H1 (cell line): ENCODE measurements around the gene ZNF91. TPM values are rescaled to one million over a fixed set of nuclear protein-coding genes. Genes with fewer than 3 reads are reported as not detected.

ENCODE experiments used
- ASH2L ChIP-seq: fragments of 200-600, 300-600 bp; sonication (generic); IDR thresholded peaks from one replicate; pipeline ENCODE4 v1.7.1; 2017; ENCODE audit warnings: low read length
- BRCA1 ChIP-seq: IDR thresholded peaks from 2 replicates; pipeline ENCODE4 v1.6.1; 2012; ENCODE audit warnings: low read depth, low read length, improper control_type of control experiment
- CBX8 ChIP-seq: fragments of 300-800, 300-1000 bp; sonication (generic); IDR thresholded peaks from 2 replicates; pipeline ENCODE4 v1.7.1; 2016; ENCODE audit warnings: low read depth, low read length, borderline replicate concordance
- KDM5A ChIP-seq: fragments of 200-600 bp; IDR thresholded peaks from 2 replicates; pipeline ENCODE4 v1.7.1; 2012; ENCODE audit warnings: mild to moderate bottlenecking, low read length, inconsistent platforms, mixed read lengths
- SAP30 ChIP-seq: fragments of 300-600 bp; sonication (generic); IDR thresholded peaks from 2 replicates; pipeline ENCODE4 v1.7.1; 2012; ENCODE audit warnings: low read length, moderate library complexity, mild to moderate bottlenecking, inconsistent platforms; ENCODE audit not compliant: insufficient read depth, insufficient replicate concordance
- polyA plus RNA-seq, 7 experiments: library from polyadenylated mRNA; depleted of rRNA in 3 of 7; stranded (reverse) in 5 of 7; unstranded in 2 of 7; fragments of >200 nt in 5 of 7; fragments of 200-250 nt in 2 of 7; gene quantifications; 1 replicate in 5 of 7; 2 replicates in 1 of 7; 4 replicates in 1 of 7; pipeline versions ENCODE4 v1.2.1 to v1.2.3, GENCODE V29; 2011 to 2013; ENCODE audit warnings: missing spikeins in 2 of 7, mixed read lengths in 2 of 7
- total RNA-seq: library from RNA; stranded (reverse); fragmentation: NEBNext Ultra II Directional; extraction: Animal tissue kit (Norgen Biotek cat#: 25700); gene quantifications from 2 replicates; pipeline ENCODE4 v1.2.1, GENCODE V29; 2021
- TF ChIP-seq, protein P1 (sequence below): fragments of 300-600 bp; sonication (generic); IDR thresholded peaks from 2 replicates; pipeline ENCODE4 v1.7.1; 2012; ENCODE audit warnings: low read length, moderate library complexity, mild to moderate bottlenecking, inconsistent platforms; ENCODE audit not compliant: insufficient replicate concordance

ZNF91 gene
- total and polyA plus RNA-seq, 2 of the 8 experiments (the other 6 are each of a cell fraction or from before 2014, with no cell fraction given), result 16.5 to 35.1 TPM

DNA sequence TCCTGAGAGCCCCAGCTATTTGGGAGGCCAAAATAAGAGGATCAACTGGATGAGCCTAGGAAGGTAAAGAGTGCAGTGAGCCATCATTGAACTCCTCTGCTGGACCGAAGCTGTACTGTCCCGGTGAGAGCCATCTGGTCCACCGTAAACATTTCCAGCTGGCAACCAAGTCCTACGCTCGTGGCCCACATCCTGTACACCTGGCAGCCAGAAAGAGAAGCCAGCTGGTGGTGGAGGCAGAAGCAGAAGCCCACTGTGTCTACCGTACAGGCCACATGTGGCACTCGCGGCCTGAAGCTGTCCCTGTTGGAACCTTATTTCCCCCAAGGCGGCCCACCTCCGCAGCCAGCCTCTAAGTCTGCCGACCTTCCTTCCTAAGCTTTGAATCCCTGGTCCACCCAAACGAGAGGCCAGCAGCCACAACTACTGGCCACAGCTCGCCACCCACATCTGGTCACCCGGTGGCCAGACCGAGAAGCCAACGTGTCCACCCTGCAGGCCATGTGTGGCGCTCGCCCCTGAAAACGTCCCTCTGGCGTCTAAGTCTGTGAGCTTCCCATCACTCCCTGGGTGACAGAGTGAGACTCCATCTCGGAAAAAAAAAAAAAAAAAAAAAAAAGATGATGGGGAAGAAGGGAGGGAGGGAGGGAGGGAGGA is 14.2 kb upstream of the ZNF91 start (continued):
- TF ChIP-seq, protein P1, sequence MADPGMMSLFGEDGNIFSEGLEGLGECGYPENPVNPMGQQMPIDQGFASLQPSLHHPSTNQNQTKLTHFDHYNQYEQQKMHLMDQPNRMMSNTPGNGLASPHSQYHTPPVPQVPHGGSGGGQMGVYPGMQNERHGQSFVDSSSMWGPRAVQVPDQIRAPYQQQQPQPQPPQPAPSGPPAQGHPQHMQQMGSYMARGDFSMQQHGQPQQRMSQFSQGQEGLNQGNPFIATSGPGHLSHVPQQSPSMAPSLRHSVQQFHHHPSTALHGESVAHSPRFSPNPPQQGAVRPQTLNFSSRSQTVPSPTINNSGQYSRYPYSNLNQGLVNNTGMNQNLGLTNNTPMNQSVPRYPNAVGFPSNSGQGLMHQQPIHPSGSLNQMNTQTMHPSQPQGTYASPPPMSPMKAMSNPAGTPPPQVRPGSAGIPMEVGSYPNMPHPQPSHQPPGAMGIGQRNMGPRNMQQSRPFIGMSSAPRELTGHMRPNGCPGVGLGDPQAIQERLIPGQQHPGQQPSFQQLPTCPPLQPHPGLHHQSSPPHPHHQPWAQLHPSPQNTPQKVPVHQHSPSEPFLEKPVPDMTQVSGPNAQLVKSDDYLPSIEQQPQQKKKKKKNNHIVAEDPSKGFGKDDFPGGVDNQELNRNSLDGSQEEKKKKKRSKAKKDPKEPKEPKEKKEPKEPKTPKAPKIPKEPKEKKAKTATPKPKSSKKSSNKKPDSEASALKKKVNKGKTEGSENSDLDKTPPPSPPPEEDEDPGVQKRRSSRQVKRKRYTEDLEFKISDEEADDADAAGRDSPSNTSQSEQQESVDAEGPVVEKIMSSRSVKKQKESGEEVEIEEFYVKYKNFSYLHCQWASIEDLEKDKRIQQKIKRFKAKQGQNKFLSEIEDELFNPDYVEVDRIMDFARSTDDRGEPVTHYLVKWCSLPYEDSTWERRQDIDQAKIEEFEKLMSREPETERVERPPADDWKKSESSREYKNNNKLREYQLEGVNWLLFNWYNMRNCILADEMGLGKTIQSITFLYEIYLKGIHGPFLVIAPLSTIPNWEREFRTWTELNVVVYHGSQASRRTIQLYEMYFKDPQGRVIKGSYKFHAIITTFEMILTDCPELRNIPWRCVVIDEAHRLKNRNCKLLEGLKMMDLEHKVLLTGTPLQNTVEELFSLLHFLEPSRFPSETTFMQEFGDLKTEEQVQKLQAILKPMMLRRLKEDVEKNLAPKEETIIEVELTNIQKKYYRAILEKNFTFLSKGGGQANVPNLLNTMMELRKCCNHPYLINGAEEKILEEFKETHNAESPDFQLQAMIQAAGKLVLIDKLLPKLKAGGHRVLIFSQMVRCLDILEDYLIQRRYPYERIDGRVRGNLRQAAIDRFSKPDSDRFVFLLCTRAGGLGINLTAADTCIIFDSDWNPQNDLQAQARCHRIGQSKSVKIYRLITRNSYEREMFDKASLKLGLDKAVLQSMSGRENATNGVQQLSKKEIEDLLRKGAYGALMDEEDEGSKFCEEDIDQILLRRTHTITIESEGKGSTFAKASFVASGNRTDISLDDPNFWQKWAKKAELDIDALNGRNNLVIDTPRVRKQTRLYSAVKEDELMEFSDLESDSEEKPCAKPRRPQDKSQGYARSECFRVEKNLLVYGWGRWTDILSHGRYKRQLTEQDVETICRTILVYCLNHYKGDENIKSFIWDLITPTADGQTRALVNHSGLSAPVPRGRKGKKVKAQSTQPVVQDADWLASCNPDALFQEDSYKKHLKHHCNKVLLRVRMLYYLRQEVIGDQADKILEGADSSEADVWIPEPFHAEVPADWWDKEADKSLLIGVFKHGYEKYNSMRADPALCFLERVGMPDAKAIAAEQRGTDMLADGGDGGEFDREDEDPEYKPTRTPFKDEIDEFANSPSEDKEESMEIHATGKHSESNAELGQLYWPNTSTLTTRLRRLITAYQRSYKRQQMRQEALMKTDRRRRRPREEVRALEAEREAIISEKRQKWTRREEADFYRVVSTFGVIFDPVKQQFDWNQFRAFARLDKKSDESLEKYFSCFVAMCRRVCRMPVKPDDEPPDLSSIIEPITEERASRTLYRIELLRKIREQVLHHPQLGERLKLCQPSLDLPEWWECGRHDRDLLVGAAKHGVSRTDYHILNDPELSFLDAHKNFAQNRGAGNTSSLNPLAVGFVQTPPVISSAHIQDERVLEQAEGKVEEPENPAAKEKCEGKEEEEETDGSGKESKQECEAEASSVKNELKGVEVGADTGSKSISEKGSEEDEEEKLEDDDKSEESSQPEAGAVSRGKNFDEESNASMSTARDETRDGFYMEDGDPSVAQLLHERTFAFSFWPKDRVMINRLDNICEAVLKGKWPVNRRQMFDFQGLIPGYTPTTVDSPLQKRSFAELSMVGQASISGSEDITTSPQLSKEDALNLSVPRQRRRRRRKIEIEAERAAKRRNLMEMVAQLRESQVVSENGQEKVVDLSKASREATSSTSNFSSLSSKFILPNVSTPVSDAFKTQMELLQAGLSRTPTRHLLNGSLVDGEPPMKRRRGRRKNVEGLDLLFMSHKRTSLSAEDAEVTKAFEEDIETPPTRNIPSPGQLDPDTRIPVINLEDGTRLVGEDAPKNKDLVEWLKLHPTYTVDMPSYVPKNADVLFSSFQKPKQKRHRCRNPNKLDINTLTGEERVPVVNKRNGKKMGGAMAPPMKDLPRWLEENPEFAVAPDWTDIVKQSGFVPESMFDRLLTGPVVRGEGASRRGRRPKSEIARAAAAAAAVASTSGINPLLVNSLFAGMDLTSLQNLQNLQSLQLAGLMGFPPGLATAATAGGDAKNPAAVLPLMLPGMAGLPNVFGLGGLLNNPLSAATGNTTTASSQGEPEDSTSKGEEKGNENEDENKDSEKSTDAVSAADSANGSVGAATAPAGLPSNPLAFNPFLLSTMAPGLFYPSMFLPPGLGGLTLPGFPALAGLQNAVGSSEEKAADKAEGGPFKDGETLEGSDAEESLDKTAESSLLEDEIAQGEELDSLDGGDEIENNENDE, result no peak
- no peak for TF ChIP-seq ASH2L
- TF ChIP-seq CBX8, result no peak
- TF ChIP-seq SAP30, result no peak
- TF ChIP-seq KDM5A, result no peak
- no peak for TF ChIP-seq BRCA1
- TF ChIP-seq, all 59 proteins: peak for 0
